HG02885 (cell line): Measurements from ENCODE around the gene PKDREJ.

Experiments
- ATAC-seq: cut with Tn5 transposase; IDR thresholded peaks from one replicate; pipeline ENCODE4 v1.9.1; 2021; ENCODE audit warnings: mild to moderate bottlenecking; ENCODE audit not compliant: unreplicated experiment, poor library complexity

Gene PKDREJ

DNA sequence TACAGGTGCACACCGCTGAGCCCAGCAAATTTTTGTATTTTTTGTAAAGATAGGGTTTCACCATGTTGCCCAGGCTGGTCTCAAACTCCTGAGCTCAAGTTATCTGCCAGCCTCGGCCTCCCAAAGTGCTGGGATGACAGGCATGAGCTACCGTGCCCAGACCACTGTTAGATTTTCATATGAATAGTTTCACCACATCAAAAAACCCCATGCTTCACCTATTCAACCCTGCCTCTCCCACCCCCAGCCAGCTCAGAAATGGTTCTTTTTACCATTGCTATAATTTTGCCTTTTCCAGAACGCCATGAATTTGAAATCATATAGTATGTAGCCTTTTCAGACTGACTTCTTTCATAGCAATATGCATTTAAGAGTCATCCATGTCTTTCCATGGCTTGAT is 50.9 kb downstream of the PKDREJ start:
- no peak for ATAC-seq

DNA sequence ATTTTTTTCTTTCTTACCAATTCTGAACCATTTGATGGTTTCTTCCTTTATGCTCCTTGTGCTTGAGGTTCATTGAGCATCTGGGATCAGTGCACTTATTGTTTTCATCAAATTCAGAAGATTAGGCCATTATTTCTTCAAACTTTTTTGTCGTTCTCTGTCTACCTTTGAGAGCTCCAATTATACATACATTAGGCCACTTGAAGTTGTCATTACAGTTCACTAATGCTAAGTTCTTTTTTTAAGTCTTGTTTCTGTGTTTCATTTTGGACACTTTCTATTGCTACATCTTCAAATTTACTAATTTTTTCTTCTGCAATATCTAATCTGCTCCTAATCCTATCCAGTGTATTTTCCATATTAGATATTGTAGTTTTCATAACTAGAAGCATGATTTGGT is 53.9 kb downstream of the PKDREJ start:
- ATAC-seq = no peak
